ENCODE measurements around the gene SLC5A3.

DNA sequence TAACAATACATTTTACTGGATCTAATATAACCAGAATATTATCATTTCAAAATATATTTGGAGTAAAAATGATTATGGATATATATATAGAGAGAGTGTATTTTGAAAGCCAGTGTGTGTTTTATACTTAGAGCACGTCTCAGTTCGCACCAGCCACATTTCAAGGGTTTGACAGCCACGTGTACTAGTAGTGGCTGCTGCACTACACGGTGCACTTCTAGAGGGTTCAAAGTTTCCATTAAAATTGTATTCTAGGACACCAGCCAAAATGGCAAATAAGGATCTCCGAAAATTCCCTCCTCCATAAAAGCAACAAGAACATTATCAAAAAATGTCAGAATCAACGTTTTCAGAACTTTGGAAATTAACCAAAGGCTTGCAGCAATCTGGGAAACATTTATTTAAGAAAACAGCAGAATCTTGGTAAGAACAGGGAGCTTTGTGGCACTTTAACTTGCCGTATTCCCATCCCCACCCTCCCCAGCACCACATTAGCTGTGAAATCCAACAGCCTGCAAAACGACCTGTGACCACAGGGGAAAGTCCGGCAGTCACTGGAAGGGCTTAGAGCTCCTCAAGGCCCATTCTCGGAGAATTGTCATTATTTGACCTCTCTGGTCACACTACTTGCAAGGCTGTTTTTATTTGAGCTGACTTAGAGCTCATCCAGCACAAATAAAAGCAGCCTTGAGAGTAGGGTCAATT lies 33.5 kb upstream of the SLC5A3 start:
- TF ChIP-seq L3MBTL2 (conservative IDR thresholded peaks at IDR 0.05) (no peak), FOXK2 (IDR thresholded peaks at IDR 0.05) (no peak), SUZ12 (IDR thresholded peaks at IDR 0.05) (no peak), NFRKB (IDR thresholded peaks at IDR 0.05) (no peak), TARDBP (IDR thresholded peaks at IDR 0.05) (no peak), BHLHE40 (IDR thresholded peaks at IDR 0.05; ENCODE audit: borderline replicate concordance) (no peak), ARNT (IDR thresholded peaks at IDR 0.05) (no peak)
- TF ChIP-seq, protein P1, sequence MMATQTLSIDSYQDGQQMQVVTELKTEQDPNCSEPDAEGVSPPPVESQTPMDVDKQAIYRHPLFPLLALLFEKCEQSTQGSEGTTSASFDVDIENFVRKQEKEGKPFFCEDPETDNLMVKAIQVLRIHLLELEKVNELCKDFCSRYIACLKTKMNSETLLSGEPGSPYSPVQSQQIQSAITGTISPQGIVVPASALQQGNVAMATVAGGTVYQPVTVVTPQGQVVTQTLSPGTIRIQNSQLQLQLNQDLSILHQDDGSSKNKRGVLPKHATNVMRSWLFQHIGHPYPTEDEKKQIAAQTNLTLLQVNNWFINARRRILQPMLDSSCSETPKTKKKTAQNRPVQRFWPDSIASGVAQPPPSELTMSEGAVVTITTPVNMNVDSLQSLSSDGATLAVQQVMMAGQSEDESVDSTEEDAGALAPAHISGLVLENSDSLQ (IDR thresholded peaks at IDR 0.05): no peak
